GM18502 (cell line): ENCODE measurements around the gene JCAD.
A peak's percentile ranks its signal among the peaks of the same experiment; 100 is the strongest.
"Not testable (repeated sequence)": the region's sequence is repeated elsewhere in the genome, so short reads cannot be mapped to it uniquely, and the experiment has no call there.

Experiments
- ATAC-seq: cut with Tn5 transposase; IDR thresholded peaks from one replicate; pipeline ENCODE4 v1.9.1; 2021; ENCODE audit warnings: mild to moderate bottlenecking; ENCODE audit not compliant: unreplicated experiment, poor library complexity

JCAD gene

GRCh38 chr10:30059209-30060107 lies at the start of gene JCAD:
Gene JCAD (minus strand): TSS chr10:30059586. CDS start chr10:30047812, 11,774 bp downstream.
- ATAC-seq, result peak; percentile 78

GRCh38 chr10:30106987-30107386 lies 47.6 kb upstream of the JCAD start:
- no peak for ATAC-seq

DNA sequence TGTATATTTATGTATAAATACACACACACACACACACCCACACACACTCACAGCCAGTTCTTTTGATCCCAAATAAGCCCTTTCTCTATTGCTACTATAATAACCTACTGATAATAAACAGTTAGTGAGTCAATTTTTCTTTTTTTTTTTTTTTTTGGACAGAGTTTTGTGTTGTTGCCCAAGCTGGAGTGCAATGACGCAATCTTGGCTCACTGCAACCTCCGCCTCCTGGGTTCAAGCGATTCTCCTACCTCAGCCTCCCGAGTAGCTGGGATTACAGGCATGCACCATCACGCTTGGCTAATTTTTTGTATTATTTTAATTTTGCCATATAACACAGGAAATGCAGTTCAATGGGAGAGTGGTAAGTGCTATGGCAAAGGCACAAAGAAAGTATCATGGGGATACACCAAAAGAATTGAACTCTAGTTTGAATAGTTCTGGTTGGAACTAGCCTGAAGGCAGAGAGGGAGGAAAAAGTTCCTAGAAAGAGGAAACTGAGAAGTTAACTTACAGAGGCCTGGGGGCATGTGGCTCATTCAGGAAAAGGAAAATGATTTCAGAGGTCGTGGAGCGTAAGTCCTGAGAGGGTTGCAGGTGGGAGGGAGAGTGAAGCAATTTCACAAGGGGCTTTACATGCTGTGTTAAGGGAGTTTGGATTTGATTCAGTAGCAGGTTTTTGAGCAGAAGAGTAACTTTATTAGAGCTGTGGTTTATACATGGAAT lies 44.4 kb upstream of the JCAD start:
- no peak for ATAC-seq

DNA sequence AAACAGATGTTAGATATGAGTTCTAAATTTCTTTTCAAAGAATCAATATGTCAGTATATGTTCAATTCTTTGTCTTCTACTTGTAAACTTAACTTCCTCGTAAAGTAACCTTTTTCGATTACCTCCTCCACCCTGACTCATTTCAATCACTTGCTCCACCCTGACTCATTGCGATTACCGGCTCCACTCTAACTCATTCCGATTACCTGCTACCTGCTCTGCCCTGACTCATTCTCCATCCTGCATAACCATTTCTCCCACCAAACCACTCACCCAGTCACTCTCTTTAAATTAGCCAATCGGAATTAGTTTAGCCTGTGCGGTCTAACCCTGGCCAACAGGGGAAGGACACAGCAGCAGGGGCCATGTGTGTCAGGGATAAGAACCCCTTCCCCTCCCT lies 40.3 kb upstream of the JCAD start:
- not testable (repeated sequence) for ATAC-seq

DNA sequence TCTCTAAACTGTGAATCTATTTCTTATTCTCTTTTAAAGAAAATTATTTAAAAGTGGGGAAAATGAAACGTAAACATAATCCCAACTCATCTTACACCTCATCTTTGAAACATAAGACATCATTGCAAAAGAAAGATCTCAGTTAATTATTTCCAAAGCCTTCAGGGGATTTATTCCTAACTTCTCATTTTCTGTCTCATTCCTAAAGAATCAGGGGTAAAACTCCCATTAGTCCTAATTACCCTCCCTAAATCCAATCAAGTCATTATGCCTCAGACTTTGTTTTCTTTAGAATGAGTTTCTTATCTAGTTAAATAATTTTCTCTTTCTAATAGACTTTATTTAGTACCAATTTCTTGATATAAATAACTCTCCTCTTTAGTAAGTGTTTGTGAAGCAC lies 39.7 kb upstream of the JCAD start:
- no peak for ATAC-seq

- no peak for ATAC-seq
These were observed 39.2 kb upstream of the JCAD start for GRCh38 chr10:30098629-30099028.

- no peak for ATAC-seq
These were observed 37.2 kb upstream of the JCAD start for GRCh38 chr10:30096564-30096963.

- no peak for ATAC-seq
These were observed 36.4 kb upstream of the JCAD start for GRCh38 chr10:30095631-30096422.

DNA sequence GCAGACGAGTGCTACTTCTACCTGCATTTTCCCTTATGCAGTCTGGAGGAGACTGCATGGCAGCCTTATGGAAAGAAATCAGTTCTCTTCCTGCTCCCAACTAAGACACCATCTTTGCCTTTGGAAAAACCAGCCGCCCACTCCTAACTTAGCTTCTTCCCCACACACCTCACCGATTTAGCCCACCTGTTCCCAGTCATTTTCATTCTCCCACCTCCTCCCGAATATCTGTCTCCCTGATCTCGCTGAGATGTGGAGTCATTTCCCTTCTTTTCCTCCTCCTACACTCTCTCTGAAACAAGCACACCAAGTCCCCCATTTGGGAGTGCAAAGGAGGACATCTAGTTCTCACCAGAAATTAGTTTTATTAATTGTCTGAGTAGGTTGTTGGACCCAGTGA lies 35.2 kb upstream of the JCAD start:
- ATAC-seq, result no peak

DNA sequence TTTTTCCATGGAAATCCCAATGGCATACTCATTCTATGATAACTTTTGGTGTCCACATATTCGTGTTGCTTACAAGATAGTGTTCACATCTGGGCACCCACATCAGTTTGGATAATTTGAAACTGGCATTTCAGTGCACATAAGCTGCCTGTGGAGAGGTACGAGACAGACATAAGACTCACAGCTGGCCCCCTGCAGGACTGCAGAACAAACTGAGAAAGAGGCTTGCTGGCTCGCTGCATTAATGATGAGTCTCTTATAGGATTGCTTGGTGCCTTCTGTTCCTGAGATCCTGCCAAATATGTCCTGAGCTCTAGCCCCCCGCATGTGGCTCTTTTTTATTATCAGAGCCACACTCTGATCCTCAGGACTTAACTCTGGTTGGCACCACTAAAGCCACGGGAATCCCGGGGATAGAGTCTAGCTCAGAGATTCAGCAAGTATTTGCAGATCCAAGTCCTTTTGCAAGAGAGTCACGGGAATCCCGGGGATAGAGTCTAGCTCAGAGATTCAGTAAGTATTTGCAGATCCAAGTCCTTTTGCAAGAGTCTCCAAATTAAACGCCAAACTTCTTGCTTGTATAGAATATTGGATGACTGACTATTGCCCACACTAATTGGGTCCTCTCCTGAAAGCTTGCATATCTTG lies 34.0 kb upstream of the JCAD start:
- ATAC-seq, result no peak

DNA sequence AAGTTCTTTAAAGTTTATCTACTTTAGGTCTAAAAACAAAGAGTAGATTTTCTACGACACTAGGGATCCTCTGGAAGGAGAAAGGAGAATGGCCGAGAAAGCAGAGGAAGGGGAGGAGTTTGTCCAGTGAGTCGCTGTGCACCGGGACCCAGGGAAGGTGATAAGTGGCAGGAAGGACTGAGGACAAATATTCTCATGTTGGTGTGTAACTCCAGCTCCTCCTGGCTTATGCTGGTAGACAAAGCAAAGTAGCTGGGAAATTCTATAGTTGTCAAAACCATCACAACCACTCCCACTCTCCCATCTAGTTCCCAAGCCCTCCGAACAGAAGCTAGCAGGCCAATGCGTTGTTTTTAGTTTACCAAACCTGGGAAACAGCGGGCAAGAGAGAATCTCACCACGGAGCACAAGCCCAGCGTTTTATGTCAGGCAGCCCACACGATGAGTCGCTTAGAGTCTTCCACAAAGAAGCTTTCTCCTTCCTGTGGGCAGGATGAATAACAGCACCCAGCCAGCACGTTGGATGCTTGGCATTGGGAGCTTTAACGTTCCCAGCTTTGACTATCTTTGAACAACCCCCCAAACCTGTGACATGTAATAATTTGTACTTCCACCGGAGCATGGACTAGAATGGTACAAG lies 32.9 kb upstream of the JCAD start:
- no peak for ATAC-seq

DNA sequence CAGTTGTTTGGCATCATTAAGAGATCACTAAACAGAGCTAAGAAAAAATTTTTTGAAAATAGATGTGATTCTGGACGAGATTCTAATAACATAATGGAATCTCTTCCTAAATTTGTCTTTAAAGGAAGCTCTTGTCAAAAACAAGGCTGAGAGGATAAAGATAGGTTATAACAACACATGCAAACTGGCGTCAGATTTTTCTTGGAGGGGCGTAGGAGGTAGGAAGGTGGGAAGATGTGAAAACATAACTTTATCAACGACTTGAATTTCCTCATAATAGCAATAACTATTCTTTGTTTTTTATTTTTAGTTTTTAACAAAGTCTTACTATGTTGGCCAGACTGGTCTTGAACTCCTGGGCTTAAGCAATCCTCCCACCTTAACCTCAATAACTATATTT lies 31.8 kb upstream of the JCAD start:
- no peak for ATAC-seq

GRCh38 chr10:30088178-30088577 lies 28.8 kb upstream of the JCAD start:
- no peak for ATAC-seq

DNA sequence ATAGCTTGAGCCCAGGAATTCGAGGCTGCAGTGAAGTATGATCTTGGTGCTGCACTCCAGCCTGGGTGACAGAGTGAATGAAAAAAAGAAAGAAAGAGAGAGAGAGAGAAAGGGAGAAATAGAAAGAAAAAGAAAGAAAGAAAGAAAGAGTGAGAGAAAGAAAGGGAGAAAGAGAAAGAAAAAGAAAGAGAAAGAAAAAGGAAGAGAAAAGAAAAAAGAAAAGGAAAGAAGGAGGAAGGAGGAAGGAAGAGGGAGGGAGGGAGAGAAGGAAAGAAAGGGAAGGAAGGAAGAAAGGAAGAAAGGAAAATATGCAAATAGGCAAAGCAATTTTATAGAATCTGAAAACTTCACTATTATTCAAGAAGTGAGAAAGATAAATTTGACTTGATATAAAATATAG lies 24.5 kb upstream of the JCAD start:
- ATAC-seq, result no peak

DNA sequence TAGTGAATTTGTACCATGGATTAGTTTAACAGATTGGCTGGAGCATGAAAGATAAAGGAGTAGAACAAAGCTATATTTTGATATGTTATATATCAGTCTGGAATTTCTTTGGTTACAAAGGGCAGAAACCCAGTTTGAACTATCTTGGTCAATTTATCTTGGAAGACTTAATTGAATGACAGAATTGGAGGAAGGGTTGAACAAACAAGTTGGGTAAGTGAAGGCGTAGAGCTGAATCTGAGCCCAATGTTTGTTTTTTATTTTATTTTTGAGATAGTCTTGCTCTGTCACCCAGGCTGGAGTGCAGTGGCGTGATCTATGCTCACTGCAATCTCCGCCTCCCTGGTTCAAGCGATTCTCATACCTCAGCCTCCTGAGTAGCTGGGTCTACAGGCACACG lies 21.8 kb upstream of the JCAD start:
- ATAC-seq, result no peak

- no peak for ATAC-seq
These were observed 20.8 kb upstream of the JCAD start for GRCh38 chr10:30080161-30080560.

GRCh38 chr10:30079408-30079807 lies 20.0 kb upstream of the JCAD start:
- ATAC-seq, result no peak

GRCh38 chr10:30075481-30075880 lies 16.1 kb upstream of the JCAD start:
- ATAC-seq, result no peak

DNA sequence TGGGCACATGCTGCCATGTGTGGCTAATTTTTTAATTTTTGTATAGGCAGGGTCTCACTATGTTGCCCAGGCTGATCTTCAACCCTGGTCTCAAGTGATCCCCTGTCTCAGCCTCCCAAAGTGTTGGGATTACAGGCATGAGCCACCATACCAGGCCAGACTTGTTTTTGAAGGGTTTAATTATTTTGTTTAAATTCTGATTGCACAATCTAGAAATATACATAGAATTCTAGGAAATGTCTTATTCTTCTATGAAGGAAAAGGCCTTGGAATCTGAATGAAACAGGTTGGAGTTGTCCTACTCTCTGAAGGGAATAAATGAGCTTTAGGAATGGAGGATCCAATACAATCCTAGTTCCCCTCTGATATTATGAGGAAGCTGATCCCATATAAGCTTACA lies 15.5 kb upstream of the JCAD start:
- no peak for ATAC-seq

DNA sequence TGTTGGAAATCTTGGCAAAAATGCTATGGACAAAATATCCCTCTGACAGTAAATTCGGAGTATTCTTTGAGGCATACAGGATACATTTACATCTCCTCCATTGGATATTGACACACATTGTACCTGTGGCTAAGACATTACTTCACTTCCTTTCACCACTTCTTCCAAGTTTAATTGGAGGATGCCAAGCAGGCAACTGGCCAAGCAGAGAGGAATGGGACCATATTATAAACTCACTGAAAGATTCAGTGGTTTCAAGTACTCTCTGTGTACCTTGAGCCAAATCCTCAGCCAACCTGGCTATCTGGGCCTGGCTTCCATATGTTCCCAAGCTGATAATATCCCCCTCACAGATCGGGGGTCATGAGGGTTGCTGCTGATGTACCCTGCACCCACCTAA lies 14.7 kb upstream of the JCAD start:
- no peak for ATAC-seq
